Purkinje cell (primary cell): ENCODE measurements around the gene ADGRB2. TPM values are rescaled to one million over a fixed set of nuclear protein-coding genes. Genes with fewer than 3 reads are reported as not detected.

Experiments
- polyA plus RNA-seq: library from polyadenylated mRNA; unstranded; fragments of >200 nt; fragmentation: Nextera tagmentation; gene quantifications from 2 replicates; pipeline ENCODE4 v1.2.1, GENCODE V29; 2014

Gene ADGRB2
- 0.15 and 6.8 TPM in 2 replicates for polyA plus RNA-seq

GRCh38 chr1:31764312-31765040 is at the start of gene ADGRB2:
ADGRB2 (minus strand) TSS chr1:31764340; CDS start chr1:31757221, 7,119 bp downstream.

GRCh38 chr1:31703431-31704270 is 60.5 kb downstream of the ADGRB2 start, which contains the start of gene COL16A1:
COL16A1 (minus strand) TSS chr1:31704017; CDS start chr1:31702193, 1,824 bp downstream.

Other genes starting within 250 kb of the ADGRB2 start
- not detected in 2 replicates for gene TINAGL1, start 187.8 kb downstream of the ADGRB2 start, polyA plus RNA-seq
- not detected in 2 replicates for gene HCRTR1, start 146.7 kb downstream of the ADGRB2 start, polyA plus RNA-seq
- 26.0 and 38.3 TPM in 2 replicates for gene PEF1, start 119.5 kb downstream of the ADGRB2 start, polyA plus RNA-seq
- gene COL16A1, start 60.3 kb downstream of the ADGRB2 start, polyA plus RNA-seq, result 0.13 and 1.6 TPM in 2 replicates
- not detected in 2 replicates for gene SPOCD1, start 51.7 kb upstream of the ADGRB2 start, polyA plus RNA-seq
- gene PTP4A2, start 174.0 kb upstream of the ADGRB2 start, polyA plus RNA-seq, result 56.9 and 60.2 TPM in 2 replicates
- 33.2 and 44.4 TPM in 2 replicates for gene KHDRBS1, start 249.5 kb upstream of the ADGRB2 start, polyA plus RNA-seq